ENCODE data around the gene MYH2. TPM values are rescaled to one million over a fixed set of nuclear protein-coding genes. Genes with fewer than 3 reads are reported as not detected.
A peak's percentile ranks its signal among the peaks of the same experiment; 100 is the strongest.

Gene MYH2
- total and polyA plus RNA-seq, 11 donors, result 0.07 to 0.40 TPM; not detected in 9

- no peak overlapping the region for H3K4me3 ChIP-seq
- intact Hi-C loops (cut with DNase I), result no loop called here
- DNase-seq (no peak), ATAC-seq (no peak)
- H3K27me3 ChIP-seq, result no peaks in the 10 kb centered on the region
- WGBS, 4 donors, result 74 to 80% (median 76%) methylated on average over 6 of the region's 6 CpGs
- H3K27ac ChIP-seq, result no peak overlapping the region
- TF ChIP-seq CTCF (IDR thresholded peaks at IDR 0.05), result no peak
- TF ChIP-seq POLR2A (IDR thresholded peaks at IDR 0.05), result no peak
- peaks cover 0 to 22% (median 0%) of the 10 kb centered on the region in 12 donors for H3K4me1 ChIP-seq
- H3K36me3 ChIP-seq, result no peaks in the 10 kb centered on the region
- peaks cover 0 to 3% (median 0%) of the 10 kb centered on the region in 12 donors for H3K9me3 ChIP-seq
These were observed 8.6 kb upstream of the MYH2 start for GRCh38 chr17:10558049-10558448.

GRCh38 chr17:10557422-10557821, 8.0 kb upstream of the MYH2 start:
- H3K9me3 ChIP-seq, result peaks cover 0 to 3% (median 0%) of the 10 kb centered on the region in 12 donors
- ATAC-seq (peak in 2 of 4 donors; percentile 34 to 47), DNase-seq (peak in 1 of 5 donors; percentile 27)
- H3K27ac ChIP-seq, result no peak overlapping the region
- H3K27me3 ChIP-seq, result no peaks in the 10 kb centered on the region
- H3K4me1 ChIP-seq, result peaks cover 0 to 22% (median 0%) of the 10 kb centered on the region in 12 donors
- intact Hi-C loops (cut with DNase I), result no loop called here
- TF ChIP-seq POLR2A (IDR thresholded peaks at IDR 0.05), result no peak
- no peak for TF ChIP-seq CTCF (IDR thresholded peaks at IDR 0.05)
- H3K4me3 ChIP-seq, result no peak overlapping the region
- H3K36me3 ChIP-seq, result no peaks in the 10 kb centered on the region
- WGBS, 4 donors, result 46 to 67% (median 52%) methylated on average over 1 of the region's 1 CpG

GRCh38 chr17:10556301-10557005, 7.0 kb upstream of the MYH2 start:
- DNase-seq (no peak), ATAC-seq (peak in 1 of 4 donors; percentile 34)
- 47 to 52% (median 49%) methylated on average over 5 of the region's 5 CpGs for WGBS, 4 donors
- Histone ChIP-seq H3K9me3 (no peaks in the 10 kb centered on the region), H3K27ac (no peak overlapping the region), H3K36me3 (no peaks in the 10 kb centered on the region), H3K4me1 (peaks cover 0 to 22% (median 0%) of the 10 kb centered on the region in 12 donors), H3K27me3 (no peaks in the 10 kb centered on the region), H3K4me3 (no peak overlapping the region)
- intact Hi-C loops (cut with DNase I), result no loop called here
- TF ChIP-seq POLR2A (IDR thresholded peaks at IDR 0.05), result no peak
- no peak for TF ChIP-seq CTCF (IDR thresholded peaks at IDR 0.05)

- TF ChIP-seq CTCF (IDR thresholded peaks at IDR 0.05) (no peak), POLR2A (IDR thresholded peaks at IDR 0.05) (no peak)
- intact Hi-C loops (cut with DNase I), result no loop called here
- no peak for ATAC-seq
- Histone ChIP-seq H3K9me3 (no peaks in the 10 kb centered on the region), H3K27me3 (no peaks in the 10 kb centered on the region), H3K27ac (no peak overlapping the region), H3K36me3 (no peaks in the 10 kb centered on the region), H3K4me3 (no peak overlapping the region), H3K4me1 (no peaks in the 10 kb centered on the region)
- 81 to 83% (median 81%) methylated on average over 4 of the region's 4 CpGs for WGBS, 4 donors
- no peak for DNase-seq
These were observed 556 bp upstream of the MYH2 start for GRCh38 chr17:10550014-10550413.
